ENCODE measurements around the gene CFAP210.
"Not testable (repeated sequence)": the region's sequence is repeated elsewhere in the genome, so short reads cannot be mapped to it uniquely, and the experiment has no call there.

CFAP210 gene

DNA sequence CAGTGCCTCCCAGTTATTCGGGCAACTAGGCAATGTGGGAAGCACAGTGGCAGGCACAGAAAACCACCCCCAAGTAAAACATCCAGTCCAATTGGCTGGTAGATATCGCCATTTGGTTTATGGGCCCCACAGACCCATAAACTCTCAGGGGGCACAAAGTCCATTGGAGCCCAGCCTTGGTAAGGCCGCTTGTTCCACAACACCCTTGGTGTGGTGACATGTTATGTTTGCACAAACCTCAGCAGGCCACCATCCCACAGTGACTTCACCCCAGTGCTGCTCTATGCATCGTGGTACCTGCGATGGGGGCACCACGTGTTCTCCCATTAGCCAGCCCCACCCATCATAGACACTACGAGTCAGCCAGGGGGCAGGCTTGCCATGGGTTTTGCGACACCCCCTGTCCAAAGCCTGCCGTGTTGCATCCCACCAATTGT lies 18.6 kb upstream of the CFAP210 start:
- DNase-seq = no peak

DNA sequence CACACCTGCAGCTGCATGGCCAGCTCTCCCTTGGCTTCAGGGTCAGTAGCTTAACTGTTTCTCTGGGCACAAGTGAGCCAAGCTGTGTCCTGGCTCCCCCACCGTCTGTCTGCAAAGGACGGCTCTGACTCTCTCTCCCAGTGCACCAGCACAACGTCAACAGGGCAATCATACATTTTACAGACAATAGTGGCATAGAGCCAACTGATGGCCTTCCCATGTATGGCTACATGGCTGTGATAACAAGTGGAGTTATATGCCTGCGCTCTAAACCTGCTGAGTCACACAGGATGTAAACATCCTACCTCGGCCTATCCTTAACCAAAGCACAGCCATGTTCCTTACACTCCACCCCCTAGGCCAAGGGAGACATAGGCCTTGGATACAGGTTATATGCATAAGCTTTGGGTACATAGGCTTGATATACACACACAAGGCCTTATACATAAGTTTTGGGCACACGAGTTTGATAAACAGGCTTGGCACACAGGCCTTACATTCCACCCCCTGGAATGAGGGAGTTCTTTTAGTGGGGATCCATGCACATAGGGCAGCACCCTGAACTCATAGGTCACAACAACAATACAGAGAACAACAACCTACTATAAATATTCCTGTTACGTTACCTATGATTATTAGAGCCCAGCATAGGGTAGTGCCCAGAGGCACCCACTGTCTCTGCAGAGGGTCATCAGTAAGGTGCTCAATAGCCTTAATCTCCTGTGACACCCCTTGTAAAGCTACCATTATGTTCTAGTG lies 17.7 kb upstream of the CFAP210 start:
- DNase-seq = no peak

DNA sequence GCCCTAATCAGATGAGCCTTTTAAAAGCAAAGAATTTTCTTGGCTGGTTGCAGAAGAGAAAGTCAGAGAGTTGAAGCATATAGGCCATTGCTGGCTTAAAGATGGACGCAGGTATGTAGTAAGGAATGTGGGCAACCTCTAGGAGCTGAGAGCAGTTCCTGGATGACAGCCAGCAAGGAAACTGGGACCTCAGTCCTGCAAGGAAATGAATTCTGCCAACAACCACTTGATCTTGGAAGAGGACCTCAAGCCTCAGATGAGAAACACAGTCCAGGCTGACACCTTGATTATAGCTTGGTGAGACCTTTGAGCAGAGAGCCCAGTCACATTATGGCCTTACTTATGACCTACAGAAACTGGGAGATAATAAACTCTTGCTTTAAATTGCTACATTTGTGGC lies 15.8 kb upstream of the CFAP210 start:
- no peak for DNase-seq

DNA sequence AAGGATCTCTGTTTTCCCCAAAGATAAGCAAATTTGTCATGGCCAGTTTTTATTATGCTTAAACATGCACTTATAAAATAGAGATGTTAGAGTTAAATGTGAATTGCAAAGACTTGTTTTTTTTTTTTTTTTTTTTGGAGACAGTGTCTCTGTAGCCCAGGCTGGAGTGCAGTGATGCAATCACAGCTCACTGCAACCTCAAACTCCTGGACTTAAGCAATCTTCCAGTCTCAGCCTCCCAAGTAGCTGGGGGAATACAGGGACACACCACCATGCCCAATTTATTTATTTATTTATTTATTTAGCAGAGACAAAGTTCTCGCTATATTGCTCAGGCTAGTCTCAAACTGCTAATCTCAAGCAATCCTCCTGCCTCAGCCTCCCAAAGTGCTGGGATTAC lies 15.1 kb upstream of the CFAP210 start:
- no peak for DNase-seq

DNA sequence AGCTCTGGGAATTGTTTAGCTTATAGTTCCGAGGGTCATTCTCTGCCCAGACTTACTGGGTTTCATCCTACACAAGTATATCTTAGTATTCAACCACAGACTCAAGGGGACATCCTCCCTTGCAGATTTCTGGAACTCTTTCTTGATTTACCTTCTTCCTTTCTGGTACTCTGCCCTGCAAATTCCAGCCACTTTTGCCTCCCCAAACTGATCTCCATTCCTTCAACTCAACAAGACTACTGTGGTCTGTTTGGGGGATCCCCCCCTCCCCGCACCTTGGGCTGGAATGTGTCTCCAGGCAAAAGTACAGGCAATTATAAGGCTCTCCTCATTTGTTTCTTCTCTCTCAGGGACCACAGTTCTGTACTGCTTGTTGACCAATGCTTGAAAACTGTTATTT lies 13.4 kb upstream of the CFAP210 start:
- no peak for DNase-seq

DNA sequence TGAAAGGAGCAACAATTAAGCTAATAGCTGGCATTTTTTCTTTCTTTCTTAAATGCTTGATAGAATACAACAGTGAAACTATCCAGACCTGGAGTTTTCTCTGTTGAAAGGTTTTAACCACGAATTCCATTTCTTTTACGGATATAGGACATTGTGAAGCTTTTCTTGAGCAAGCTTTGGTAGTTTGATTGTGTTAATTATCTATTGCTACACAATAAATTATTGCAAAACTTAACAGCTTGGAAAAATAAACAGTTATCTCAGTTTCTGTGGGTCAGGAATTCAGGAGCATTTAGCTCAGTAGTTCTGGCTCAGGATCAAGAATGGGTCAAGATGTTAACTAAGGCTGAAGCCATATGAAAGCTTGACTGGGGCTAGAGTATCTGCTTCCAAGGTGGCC lies 11.7 kb upstream of the CFAP210 start:
- DNase-seq = no peak

DNA sequence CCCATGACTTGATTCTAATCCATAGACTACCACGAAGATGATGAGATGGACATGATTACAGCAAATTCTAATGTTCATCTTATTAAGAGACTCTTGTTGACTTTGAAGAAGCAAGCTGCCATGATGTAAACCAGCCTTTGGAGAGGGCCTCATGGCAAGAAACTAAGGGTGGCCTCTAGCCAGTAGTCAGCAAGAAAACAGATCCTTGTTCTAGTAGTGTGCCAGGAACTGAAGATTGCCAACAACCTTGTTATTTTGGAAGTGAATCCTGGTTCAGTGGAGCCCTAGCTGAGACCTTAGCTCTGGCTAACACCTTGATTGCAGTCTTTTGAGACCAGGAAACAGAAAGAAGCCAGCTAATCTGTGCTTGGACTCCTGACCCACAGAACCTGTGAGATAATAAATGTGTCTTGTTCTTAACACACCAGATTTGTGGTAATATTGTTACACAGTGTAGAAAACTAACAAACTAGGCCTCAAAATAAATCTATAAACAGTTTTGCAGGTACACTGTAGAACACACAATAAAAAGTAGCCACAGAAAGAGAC lies 10.0 kb upstream of the CFAP210 start:
- no peak for DNase-seq

DNA sequence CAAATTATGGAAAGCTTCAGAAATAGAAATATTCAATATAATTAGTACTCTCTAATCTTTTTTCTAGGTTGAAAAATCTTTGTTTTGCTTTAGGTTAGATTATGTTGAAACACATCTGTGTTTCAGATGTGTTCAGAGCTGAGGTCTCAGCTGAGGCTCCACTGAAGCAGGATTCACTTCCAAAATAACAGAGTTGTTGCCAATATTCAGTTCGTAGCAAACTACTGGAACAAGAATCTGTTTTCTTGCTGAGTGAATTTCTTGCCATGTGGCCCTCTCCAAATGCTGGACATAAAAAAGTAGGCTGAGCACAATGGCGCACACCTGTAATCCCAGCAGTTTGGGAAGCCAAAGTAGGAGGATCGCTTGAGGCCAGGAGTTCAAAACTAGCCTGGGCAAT lies 8.8 kb upstream of the CFAP210 start:
- no peak for DNase-seq

DNA sequence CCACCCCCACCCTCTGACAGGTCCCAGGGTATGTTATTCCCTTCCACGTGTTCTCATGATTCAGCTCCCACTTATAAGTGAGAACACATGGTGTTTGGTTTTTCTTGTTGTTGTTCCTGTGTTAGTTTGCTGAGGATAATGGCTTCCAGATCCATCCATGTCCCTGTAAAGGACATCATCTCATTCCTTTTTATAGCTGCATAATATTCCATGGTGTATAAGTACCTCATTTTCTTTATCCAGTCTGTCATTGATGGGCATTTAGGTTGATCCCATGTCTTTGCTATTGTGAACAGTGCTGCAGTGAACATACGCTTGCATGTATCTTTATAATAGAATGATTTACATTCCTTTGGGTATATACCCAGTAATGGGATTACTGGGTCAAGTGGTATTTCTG lies 5.0 kb upstream of the CFAP210 start:
- DNase-seq = not testable (repeated sequence)

DNA sequence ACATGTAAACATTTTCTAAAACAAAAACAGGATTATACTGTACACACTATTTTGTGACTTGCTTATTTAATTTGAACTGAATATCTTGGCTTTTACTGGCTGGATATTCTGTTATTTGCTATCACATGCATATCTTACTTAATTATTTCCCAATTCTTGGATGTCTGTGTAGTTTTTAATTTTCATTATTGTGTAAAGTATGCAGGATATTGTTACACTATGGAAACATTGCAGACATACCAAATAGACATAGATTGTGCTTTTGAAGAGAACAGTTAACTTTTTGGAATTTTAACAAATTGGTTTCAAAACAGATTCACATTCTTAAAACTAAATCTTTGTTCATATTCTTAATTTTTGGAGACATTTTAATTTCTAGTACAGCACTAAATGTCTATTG lies 2.2 kb upstream of the CFAP210 start:
- no peak for DNase-seq

DNA sequence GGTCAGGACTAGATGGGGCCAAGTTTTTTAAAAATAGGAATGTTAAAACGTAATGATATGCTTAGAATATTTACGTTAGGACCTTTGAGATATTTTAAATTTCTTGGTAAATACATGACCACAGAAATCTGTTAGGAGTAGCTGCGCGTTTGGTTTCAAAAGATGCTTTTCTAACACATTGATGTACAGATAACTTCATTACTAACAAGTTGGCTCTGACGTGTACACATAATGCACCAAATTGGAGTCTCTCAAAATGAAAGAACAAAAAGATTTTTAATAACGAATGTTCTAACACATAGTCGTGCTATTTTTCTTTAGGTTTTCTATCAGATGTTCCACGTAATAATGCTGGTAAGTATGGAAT lies 672 bp upstream of the CFAP210 start:
- DNase-seq = no peak

DNA sequence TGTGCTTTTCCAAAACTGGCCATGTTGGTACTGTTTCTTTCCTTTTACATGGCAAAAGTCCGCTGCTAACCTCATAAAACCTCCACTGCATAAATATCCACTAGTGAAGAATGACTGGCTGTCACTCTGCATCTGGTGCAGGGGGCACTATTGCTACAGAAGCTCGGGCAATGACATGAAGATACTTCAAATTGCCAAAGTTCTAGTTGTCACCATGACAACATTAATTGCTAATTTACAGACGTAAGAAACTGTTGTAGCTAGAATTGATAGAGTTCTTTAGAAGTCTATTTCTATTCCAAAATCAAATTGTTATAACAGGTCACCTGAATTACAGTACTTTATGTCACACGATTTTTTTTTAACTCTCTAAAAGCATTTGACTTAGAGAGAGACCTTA lies 845 bp downstream of the CFAP210 start:
- no peak for DNase-seq

DNA sequence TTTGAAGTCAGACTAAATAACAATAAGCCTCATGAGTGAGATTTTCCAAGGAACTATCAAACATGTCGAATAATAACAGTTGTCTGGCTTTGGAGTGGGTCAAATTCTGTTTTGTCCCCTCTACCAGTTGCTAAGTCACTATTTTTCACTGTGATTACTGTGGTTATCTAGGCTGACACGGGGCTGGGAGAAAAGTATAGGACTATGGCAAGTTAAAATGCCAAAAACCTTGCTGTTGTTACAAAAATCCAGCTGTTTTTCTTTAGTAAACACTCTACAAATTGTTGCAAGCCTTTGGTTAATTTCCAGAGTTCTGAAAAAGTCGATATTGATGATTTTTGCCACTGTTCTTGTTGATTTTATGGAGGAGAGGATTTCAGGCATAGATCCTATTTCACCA lies 1.5 kb downstream of the CFAP210 start:
- DNase-seq = no peak

DNA sequence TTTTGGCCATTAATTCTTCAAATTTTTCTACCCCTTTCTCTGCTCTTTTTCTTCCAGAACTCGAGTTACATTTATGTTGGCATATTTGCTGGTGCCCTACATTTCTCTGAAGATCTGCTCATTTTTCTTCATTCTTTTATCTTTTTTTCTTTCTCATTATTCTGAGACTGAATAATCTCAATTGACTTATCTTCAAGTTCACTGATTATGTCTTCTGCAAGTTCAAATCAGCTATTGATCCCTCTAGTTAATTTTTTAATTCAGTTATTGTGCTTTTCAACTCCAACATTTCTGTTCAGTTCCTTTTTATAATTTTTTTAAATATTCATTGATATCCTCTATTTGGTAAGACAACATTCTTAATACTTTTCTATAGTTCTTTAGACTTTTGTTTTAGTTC lies 3.2 kb downstream of the CFAP210 start:
- no peak for DNase-seq

DNA sequence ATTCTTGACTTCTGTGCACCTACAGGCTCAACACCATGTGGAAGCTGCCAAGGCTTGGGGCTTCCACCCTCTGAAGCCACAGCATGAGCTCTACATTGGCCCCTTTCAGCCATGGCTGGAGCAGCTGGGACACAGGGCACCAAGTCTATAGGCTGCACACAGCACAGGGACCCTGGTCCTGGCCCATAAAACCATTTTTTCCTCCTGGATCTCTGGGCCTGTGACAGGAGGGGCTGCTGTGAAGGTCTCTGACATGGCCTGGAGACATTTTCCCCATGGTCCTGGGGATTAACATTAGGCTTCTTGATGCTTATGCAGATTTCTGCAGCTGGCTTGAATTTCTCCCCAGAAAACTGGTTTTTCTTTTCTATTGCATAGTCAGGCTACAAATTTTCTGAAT lies 6.3 kb downstream of the CFAP210 start:
- not testable (repeated sequence) for DNase-seq

DNA sequence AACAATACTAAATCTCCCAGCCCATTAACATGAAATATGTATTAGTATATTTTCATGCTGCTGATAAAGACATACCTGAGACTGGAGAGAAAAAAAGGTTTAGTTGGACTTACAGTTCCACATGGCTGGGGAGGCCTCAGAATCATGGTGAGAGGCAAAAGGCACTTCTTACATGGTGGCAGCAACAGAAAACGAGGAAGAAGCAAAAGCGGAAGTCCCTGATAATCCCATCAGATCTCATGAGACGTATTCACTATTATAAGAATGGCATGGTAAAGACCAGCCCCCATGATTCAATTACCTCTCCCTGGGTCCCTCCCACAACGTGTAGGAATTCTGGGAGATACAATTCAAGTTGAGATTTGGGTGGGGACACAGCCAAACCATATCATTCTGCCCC lies 7.4 kb downstream of the CFAP210 start:
- DNase-seq = not testable (repeated sequence)

DNA sequence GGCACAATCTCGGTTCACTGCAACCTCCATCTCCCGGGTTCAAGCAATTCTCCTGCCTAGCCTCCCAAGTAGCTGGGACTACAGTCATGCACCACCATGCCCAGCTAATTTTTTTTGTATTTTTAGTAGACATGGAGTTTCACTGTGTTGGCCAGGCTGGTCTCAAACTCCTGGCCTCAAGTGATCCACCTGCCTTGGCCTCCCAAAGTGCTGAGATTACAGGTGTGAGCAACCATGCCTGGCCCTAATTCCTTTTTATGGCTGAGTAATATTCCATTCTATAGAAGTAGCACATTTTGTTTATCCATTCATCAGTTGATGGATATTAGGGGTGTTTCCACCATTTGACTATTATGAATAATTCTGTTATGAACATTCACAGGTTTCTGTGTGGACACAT lies 9.5 kb downstream of the CFAP210 start:
- DNase-seq = not testable (repeated sequence)

DNA sequence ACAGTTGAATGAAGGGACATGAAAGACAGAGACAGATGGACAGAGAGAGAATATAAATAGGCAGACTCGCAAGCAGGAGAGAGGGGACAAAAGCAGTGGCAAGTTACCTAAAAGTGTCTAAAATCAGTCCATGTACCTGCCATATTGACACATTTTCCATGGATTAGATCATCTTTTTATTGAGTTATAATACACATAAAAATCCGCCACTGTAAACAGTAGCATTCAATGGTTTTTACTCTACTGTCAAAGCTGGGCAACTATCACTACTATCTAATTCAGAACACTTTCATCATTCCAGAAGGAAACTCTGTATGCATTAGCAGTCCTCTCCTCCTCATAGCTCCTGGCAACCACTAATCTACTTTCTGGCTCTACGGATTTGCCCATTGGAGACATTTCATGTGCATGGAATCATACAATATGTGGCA lies 10.1 kb downstream of the CFAP210 start:
- no peak for DNase-seq

DNA sequence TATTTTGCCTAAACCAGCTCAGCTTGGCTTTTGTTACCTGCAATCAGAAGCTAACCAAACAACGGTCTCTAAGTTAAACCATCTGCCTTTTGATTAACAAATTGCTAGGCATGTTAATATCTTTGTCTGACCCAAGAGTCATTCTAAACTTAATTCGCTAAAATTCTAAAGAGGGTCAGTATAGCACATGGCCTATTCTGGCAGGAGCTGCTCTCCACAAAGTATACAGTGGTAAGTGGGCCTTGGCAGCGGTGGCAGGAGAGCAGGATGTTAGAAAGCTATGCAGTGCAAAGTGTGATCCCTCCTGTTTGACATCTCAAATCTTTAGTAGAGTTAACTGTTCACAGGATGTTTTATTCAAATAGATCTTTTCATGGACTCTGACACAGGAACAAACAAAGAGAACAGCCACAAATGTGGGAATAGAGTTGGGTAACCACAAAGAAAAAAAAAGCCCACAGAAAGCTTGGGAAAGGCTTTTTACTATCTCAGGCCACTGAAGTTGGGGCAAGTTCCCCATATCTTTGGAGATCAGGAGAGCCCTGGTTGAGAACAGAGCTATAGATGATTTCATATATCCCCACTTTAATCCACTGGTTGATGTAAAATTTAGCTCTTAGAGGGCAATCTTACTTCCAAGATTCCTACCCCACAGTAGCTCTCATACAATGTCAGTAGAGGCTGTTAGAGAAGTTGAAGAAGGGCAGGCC lies 10.6 kb downstream of the CFAP210 start:
- no peak for DNase-seq

DNA sequence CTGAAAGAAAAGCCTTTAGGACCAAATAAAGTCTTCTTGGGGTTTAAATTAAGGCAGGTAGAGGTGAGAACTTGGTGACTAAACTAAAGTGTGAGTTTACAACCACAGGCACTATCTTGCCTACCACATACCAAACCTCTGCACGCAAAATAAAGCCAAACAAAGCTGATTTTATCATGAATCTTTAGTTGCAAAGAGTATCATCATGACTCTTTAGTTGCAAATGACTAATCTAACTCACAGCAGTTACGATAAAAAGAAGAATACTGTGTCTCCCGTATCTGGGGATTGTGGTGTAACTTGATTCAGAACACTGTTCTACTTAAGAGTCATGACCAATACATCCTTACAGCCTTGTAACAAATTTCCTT lies 11.2 kb downstream of the CFAP210 start:
- no peak for DNase-seq

DNA sequence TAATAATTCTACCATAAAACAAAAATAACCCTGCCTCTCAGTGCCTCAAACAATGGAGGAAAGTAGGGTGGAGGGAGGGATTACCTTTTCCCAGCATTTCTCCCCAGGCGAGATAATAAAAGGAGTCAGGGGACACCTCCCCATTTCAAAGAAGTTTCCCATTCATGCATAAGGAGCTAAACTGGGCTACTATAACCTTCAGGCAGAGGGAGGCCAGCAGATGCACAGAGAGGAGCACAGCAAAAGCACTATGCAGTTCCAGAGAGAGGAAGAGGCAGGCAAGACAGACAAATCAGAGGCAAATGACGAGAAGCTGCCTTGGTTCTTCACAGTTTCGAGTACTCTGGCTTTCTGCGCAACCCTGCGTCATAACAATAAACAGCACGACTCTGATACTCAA lies 17.4 kb downstream of the CFAP210 start:
- no peak for DNase-seq

DNA sequence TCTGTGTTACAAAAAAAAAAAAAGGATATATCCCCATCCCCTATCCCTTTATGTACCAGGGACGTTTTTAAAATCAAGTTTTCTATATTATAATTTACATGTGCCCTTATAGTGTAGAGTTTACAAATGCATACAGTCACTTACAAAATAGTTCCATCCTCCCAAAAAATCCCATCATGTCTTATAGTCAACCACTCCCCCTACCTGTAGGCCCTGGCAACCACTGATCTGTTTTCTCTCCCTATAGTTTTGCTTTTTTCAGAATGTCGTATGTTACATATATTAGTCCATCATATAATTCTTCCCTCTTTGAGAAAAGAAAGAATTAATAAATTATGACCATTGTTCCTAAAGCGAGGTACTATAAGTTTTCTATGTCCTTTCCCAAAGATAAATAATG lies 17.8 kb downstream of the CFAP210 start:
- no peak for DNase-seq

DNA sequence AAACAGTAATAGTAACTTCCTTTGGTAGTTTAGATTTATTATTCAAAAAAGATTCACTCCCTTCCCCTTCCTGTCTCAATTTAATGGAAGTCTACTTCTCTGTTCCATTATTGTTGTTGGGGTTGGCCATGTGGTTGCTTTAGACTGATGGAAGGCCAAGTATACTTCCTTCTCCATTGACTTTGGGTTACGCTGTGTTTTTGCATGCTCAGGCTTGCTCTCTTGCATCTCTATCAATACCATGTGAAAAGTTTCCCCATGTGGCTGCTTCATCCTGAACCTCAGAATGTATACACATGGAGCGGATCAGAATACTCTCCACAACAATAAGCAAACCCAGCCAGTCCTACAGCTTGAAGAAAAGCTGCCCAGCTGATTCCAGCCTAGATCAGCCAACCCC lies 20.3 kb downstream of the CFAP210 start:
- DNase-seq = no peak

DNA sequence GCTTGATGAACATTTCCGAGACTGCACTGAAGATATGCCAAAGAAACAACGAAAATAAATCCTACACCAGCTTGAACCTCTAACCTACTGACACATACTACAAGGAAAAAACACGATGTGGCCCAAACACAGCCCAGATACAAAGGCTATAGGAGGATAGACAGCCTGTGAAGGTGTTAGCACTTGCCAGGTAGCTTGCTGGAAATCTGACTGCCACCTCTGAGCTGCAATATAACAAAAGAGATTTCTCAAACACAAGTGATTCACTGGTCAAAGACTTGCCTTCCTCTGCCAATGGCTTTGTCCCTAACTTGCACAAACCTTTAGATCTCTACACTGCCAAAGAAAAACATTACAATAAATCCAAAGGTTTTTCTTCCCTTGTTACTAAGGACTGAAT lies 21.1 kb downstream of the CFAP210 start:
- no peak for DNase-seq

DNA sequence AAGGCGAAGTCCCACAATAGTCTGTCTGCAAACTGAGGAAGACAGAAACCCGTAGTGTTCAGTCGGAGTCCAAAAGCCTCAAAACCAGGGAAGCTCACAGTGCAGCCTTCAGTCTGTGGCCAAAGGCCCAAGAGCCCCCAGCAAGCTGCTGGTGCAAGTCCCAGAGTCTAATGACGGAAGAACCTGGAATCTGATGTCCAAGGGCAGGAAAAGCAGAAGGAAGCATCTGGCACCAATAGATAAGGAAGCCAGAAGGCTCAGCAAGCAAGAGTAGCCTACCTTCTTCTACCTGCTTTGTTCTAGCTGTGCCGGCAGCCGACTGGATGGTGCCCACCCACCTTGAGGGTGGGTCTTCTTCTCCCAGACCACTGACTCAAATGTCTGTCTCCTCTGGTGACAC lies 21.8 kb downstream of the CFAP210 start:
- no peak for DNase-seq
